Stimulated activated CD4-positive, alpha-beta T cell treated with anti-CD3 and anti-CD28 coated beads, Interleukin-2, amount 100 ng/mL, for 4 hours (primary cell): ENCODE results near the gene DNAJB6.

ENCODE experiments used
- DNase-seq: peaks from one replicate; pipeline ENCODE4 v3.0.0-alpha.2; 2020; ENCODE audit warnings: low read depth

The DNAJB6 gene

GRCh38 chr7:157336383-157337315, at the start of gene DNAJB6:
Gene DNAJB6, plus strand, starts transcription at chr7:157337004. Its CDS starts 21,569 bp downstream, at chr7:157358573.
- DNase-seq: peak; percentile 93

GRCh38 chr7:157291404-157292080, 45.3 kb upstream of the DNAJB6 start:
- DNase-seq: no peak

GRCh38 chr7:157292258-157292657, 44.5 kb upstream of the DNAJB6 start:
- no peak for DNase-seq

GRCh38 chr7:157292770-157293412, 43.9 kb upstream of the DNAJB6 start:
- no peak for DNase-seq

- no peak for DNase-seq
These were observed 43.4 kb upstream of the DNAJB6 start for GRCh38 chr7:157293413-157293788.

GRCh38 chr7:157294773-157295172, 42.0 kb upstream of the DNAJB6 start:
- no peak for DNase-seq

- no peak for DNase-seq
These were observed 41.5 kb upstream of the DNAJB6 start for GRCh38 chr7:157295338-157295737.

- no peak for DNase-seq
These were observed 39.6 kb upstream of the DNAJB6 start for GRCh38 chr7:157297185-157297584.

- DNase-seq: no peak
These were observed 37.5 kb upstream of the DNAJB6 start for GRCh38 chr7:157299317-157299612.

- no peak for DNase-seq
These were observed 37.0 kb upstream of the DNAJB6 start for GRCh38 chr7:157299613-157300368.

GRCh38 chr7:157300369-157300825, 36.4 kb upstream of the DNAJB6 start:
- DNase-seq: no peak

- DNase-seq: no peak
These were observed 35.1 kb upstream of the DNAJB6 start for GRCh38 chr7:157301610-157302120.

- DNase-seq: no peak
These were observed 29.7 kb upstream of the DNAJB6 start for GRCh38 chr7:157306846-157307838.

GRCh38 chr7:157309988-157310668, 26.7 kb upstream of the DNAJB6 start:
- DNase-seq: no peak

GRCh38 chr7:157310676-157311185, 26.1 kb upstream of the DNAJB6 start:
- DNase-seq: no peak

GRCh38 chr7:157312941-157313340, 23.9 kb upstream of the DNAJB6 start:
- no peak for DNase-seq

- no peak for DNase-seq
These were observed 23.2 kb upstream of the DNAJB6 start for GRCh38 chr7:157313645-157314044.

GRCh38 chr7:157318015-157318706, 18.6 kb upstream of the DNAJB6 start:
- no peak for DNase-seq

GRCh38 chr7:157320608-157320980, 16.2 kb upstream of the DNAJB6 start:
- DNase-seq: no peak
